Skeletal muscle satellite cell (primary cell): Measurements from ENCODE around the gene NUP133.
"Not testable (repeated sequence)": the region's sequence is repeated elsewhere in the genome, so short reads cannot be mapped to it uniquely, and the experiment has no call there.

Source experiments
- H3K27me3 ChIP-seq: 2 replicates; pipeline ENCODE4 v1.7.0; 2013; ENCODE audit warnings: low read length; ENCODE audit not compliant: control insufficient read depth, insufficient read depth
- H3K36me3 ChIP-seq: 2 replicates; pipeline ENCODE4 v1.7.0; 2013; ENCODE audit warnings: mild to moderate bottlenecking, control low read depth, low read length; ENCODE audit not compliant: insufficient read depth
- H3K4me1 ChIP-seq: 2 replicates; pipeline ENCODE4 v1.7.0; 2013; ENCODE audit warnings: low read length; ENCODE audit not compliant: control insufficient read depth, insufficient read depth
- H3K4me2 ChIP-seq: 2 replicates; pipeline ENCODE4 v1.7.0; 2013; ENCODE audit warnings: mild to moderate bottlenecking, low read length
- H3K4me3 ChIP-seq: 2 replicates; pipeline ENCODE4 v1.7.0; 2013; ENCODE audit warnings: low read length
- H3K9ac ChIP-seq: 2 replicates; pipeline ENCODE4 v1.7.0; 2013; ENCODE audit warnings: mild to moderate bottlenecking, low read depth, low read length, moderate library complexity
- H3K9me3 ChIP-seq: replicated peaks from 2 replicates; pipeline ENCODE4 v1.7.0; 2013; ENCODE audit warnings: mild to moderate bottlenecking, control low read depth, low read length

NUP133 gene

GRCh38 chr1:229410692-229411433, 97.3 kb downstream of the NUP133 start:
- H3K4me2 ChIP-seq: peak overlapping the region; percentile 68
- H3K36me3 ChIP-seq: no peaks in the 10 kb centered on the region
- H3K4me1 ChIP-seq: peaks cover 29% of the 10 kb centered on the region
- H3K9me3 ChIP-seq: no peaks in the 10 kb centered on the region
- H3K27me3 ChIP-seq: peaks cover 14% of the 10 kb centered on the region
- no peak overlapping the region for H3K4me3 ChIP-seq
- no peak overlapping the region for H3K9ac ChIP-seq

- H3K9me3 ChIP-seq: no peaks in the 10 kb centered on the region
- H3K36me3 ChIP-seq: no peaks in the 10 kb centered on the region
- H3K4me1 ChIP-seq: peaks cover 29% of the 10 kb centered on the region
- peak overlapping the region; percentile 68 for H3K4me2 ChIP-seq
- H3K27me3 ChIP-seq: peaks cover 14% of the 10 kb centered on the region
- H3K9ac ChIP-seq: no peak overlapping the region
- no peak overlapping the region for H3K4me3 ChIP-seq
Observed at GRCh38 chr1:229410370-229410691, 97.8 kb downstream of the NUP133 start.

GRCh38 chr1:229409616-229410369, 98.3 kb downstream of the NUP133 start:
- Histone ChIP-seq H3K4me2 (peak overlapping the region; percentile 68), H3K9me3 (no peaks in the 10 kb centered on the region), H3K4me1 (peaks cover 29% of the 10 kb centered on the region), H3K4me3 (no peak overlapping the region), H3K36me3 (no peaks in the 10 kb centered on the region), H3K9ac (no peak overlapping the region), H3K27me3 (peaks cover 14% of the 10 kb centered on the region)

- Histone ChIP-seq H3K27me3 (peaks cover 18% of the 10 kb centered on the region), H3K4me3 (no peak overlapping the region), H3K36me3 (no peaks in the 10 kb centered on the region), H3K9me3 (no peaks in the 10 kb centered on the region), H3K9ac (no peak overlapping the region), H3K4me2 (no peak overlapping the region), H3K4me1 (peaks cover 29% of the 10 kb centered on the region)
Observed at GRCh38 chr1:229408458-229409037, 99.6 kb downstream of the NUP133 start.

GRCh38 chr1:229407206-229408026, 100.7 kb downstream of the NUP133 start:
- Histone ChIP-seq H3K4me1 (peaks cover 29% of the 10 kb centered on the region), H3K36me3 (no peaks in the 10 kb centered on the region), H3K4me2 (no peak overlapping the region), H3K27me3 (peaks cover 22% of the 10 kb centered on the region), H3K9me3 (no peaks in the 10 kb centered on the region), H3K4me3 (no peak overlapping the region), H3K9ac (no peak overlapping the region)

GRCh38 chr1:229406798-229407197, 101.3 kb downstream of the NUP133 start:
- no peak overlapping the region for H3K4me3 ChIP-seq
- no peaks in the 10 kb centered on the region for H3K9me3 ChIP-seq
- H3K27me3 ChIP-seq: peaks cover 26% of the 10 kb centered on the region
- H3K9ac ChIP-seq: no peak overlapping the region
- no peaks in the 10 kb centered on the region for H3K36me3 ChIP-seq
- H3K4me1 ChIP-seq: peaks cover 29% of the 10 kb centered on the region
- no peak overlapping the region for H3K4me2 ChIP-seq

GRCh38 chr1:229403573-229403972, 104.6 kb downstream of the NUP133 start:
- Histone ChIP-seq H3K9ac (no peak overlapping the region), H3K27me3 (peaks cover 23% of the 10 kb centered on the region), H3K9me3 (no peaks in the 10 kb centered on the region), H3K36me3 (no peaks in the 10 kb centered on the region), H3K4me1 (peaks cover 5% of the 10 kb centered on the region), H3K4me2 (no peak overlapping the region), H3K4me3 (no peak overlapping the region)

- Histone ChIP-seq H3K27me3 (peaks cover 23% of the 10 kb centered on the region), H3K4me3 (no peak overlapping the region), H3K36me3 (no peaks in the 10 kb centered on the region), H3K9ac (no peak overlapping the region), H3K9me3 (no peaks in the 10 kb centered on the region), H3K4me1 (no peaks in the 10 kb centered on the region), H3K4me2 (no peak overlapping the region)
Observed at GRCh38 chr1:229402993-229403392, 105.1 kb downstream of the NUP133 start.

- H3K9me3 ChIP-seq, H3K4me2 ChIP-seq, H3K9ac ChIP-seq, H3K36me3 ChIP-seq, H3K4me1 ChIP-seq, H3K4me3 ChIP-seq: not testable (repeated sequence)
- H3K27me3 ChIP-seq: peaks cover 23% of the 10 kb centered on the region
Observed at GRCh38 chr1:229402329-229402728, 105.8 kb downstream of the NUP133 start.

GRCh38 chr1:229397762-229398161, 110.4 kb downstream of the NUP133 start:
- no peak overlapping the region for H3K4me3 ChIP-seq
- H3K9me3 ChIP-seq: no peaks in the 10 kb centered on the region
- no peaks in the 10 kb centered on the region for H3K4me1 ChIP-seq
- peaks cover 24% of the 10 kb centered on the region for H3K27me3 ChIP-seq
- H3K4me2 ChIP-seq: no peak overlapping the region
- no peaks in the 10 kb centered on the region for H3K36me3 ChIP-seq
- H3K9ac ChIP-seq: no peak overlapping the region

- no peak overlapping the region for H3K4me2 ChIP-seq
- H3K9me3 ChIP-seq: no peaks in the 10 kb centered on the region
- no peak overlapping the region for H3K9ac ChIP-seq
- H3K4me1 ChIP-seq: no peaks in the 10 kb centered on the region
- H3K27me3 ChIP-seq: peaks cover 17% of the 10 kb centered on the region
- H3K4me3 ChIP-seq: no peak overlapping the region
- no peaks in the 10 kb centered on the region for H3K36me3 ChIP-seq
Observed at GRCh38 chr1:229396585-229397206, 111.4 kb downstream of the NUP133 start.
